Activated CD4-positive, alpha-beta T cell treated with anti-CD3 and anti-CD28 coated beads, Interleukin-2, amount 50 U/mL, for 24 hours (primary cell): Measurements from ENCODE around the gene RNF32.
"Not testable (repeated sequence)": the region's sequence is repeated elsewhere in the genome, so short reads cannot be mapped to it uniquely, and the experiment has no call there.

ENCODE experiments used
- DNase-seq, 2 donors: peaks; one replicate each; pipeline ENCODE4 v3.0.0-alpha.2; 2020; ENCODE audit warnings: low read depth in 1 of 2, low spot score in 1 of 2

Gene RNF32

DNA sequence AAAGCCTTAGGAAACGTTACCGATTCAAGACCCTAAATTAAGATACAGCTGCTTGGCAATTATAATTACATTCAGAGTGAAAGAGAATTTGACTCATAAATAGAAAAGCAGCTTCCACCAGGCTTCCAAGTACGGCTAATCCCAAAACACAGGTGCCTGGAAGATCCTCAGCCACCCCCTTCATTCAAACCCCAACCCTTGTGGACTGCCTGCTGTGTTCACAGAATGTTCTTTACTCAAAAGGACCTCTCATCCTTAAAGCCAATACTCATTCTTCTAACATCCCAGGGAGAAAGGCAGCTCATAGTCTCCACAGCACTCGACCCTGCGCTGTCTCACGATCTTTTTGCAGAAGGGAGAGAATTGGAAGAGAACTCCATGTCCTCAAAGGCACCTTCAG is 32.9 kb downstream of the RNF32 start:
- DNase-seq, result no peak

DNA sequence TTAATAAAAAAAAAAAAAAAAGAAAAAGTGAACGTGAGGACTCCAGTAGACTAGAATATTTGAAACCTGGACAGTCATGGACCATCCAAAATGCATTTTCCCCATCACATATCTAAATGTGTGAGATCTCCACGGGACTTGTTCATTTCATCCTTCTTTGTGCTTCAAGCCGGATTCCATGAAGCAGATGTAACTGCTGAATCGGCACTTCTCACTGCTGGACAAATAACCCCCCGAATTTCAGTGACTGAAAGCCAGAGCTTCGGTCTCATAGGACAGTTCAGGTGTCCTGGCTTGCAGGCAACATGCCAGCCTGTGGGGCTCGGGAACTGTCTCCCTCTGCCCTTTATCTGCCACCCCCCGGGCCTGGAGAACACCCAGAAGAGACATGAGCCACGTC is 33.3 kb downstream of the RNF32 start:
- no peak for DNase-seq

DNA sequence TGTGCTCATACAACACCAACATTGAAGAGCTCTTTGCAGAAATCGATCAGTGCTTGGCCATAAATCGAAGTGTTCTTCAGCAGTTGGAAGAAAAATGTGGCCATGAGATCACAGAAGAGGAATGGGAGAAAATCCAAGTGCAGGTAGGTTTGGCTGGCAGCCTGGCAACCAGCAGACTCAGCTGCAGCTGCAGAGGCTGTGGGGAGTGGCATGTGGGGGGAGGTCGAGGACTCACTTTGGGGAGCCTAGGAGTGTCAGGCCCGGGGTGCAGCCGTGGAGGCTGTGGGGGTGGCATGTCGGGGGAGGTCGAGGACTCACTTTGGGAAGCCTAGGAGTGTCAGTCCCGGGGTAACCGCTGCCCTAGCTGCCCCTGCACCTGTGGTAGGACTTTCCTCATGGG is 35.1 kb downstream of the RNF32 start:
- no peak for DNase-seq

DNA sequence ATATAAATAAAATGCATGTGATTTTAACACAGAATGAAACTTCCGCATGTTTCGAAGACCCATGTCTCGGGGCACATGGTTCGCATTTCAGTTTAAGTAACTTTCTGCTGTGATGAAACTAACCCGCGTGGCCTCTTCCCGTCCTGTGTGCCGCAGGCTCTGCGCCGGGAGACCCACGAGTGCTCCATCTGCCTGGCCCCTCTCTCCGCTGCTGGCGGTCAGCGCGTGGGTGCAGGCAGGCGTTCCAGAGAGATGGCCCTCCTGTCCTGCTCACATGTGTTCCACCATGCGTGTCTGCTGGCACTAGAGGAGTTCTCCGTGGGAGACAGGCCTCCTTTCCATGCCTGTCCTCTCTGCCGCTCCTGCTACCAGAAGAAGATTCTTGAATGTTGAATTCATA is 35.7 kb downstream of the RNF32 start:
- no peak for DNase-seq

DNA sequence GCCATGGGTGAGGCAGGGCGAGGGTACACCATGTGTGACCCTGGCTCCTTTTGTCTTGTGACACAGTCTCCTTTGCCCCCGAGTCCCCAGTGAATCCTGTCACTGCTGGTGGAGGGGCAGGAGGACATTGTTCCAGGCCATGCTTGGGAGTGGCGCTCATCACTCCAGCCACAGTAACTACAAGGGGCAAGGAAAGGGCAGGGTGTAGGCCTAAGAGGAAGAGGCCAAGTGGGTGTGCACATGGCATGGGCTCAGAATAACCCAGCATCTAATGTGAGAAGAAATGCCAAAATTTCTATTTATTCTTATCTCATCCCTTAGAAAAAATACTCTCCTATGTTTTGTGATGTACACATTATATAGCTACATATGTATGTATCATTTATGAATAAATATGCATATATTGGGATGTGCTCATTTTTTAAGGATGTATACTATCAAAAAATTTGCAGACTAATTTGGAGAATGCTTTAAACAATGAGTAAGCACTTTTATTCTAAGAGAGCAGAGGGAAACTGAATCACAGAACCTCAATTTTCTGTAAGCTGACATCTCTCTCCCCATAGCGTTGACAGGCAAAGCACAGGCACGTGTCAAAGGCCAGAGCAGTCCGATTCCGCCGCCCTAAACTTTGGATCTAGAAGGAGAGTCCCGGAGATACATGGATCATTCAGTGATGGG is 36.9 kb downstream of the RNF32 start:
- DNase-seq, result no peak

DNA sequence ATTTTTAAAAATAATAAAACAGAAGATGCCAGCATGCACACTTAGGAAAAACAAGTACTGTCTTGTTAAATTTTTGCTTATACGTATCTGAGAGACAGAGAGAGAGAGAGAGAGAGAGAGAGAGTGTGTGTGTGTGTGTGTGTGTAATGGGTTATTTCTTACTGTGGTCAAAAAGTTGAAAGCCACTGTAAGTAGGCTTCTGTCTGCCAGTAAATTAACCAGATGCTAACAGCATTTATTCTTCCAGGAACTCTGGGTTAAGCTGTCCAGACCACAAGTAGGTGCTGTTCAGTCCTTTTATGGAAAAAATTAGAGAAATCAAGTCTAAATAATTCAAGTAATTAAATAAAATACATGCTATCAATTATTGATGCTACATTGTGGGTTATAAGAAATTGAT is 39.7 kb downstream of the RNF32 start:
- no peak for DNase-seq

DNA sequence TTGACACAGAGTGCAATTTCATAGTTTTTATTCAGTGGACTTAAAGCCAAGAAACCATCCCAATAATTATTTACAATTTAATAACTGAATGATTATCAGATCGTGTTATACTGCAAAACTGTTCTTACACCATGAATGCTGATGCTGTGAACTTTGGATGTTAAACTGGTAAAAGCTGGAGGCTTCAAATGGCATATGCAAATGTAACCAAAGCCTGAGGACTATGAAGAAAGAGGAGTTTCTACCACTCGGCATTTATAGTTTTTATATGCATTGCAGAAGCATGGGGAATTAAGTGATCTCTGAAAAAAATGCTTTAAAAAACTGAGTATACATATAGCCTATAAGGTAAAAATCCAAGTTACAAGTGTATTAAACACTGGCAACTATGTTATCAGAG is 42.4 kb downstream of the RNF32 start:
- no peak for DNase-seq

DNA sequence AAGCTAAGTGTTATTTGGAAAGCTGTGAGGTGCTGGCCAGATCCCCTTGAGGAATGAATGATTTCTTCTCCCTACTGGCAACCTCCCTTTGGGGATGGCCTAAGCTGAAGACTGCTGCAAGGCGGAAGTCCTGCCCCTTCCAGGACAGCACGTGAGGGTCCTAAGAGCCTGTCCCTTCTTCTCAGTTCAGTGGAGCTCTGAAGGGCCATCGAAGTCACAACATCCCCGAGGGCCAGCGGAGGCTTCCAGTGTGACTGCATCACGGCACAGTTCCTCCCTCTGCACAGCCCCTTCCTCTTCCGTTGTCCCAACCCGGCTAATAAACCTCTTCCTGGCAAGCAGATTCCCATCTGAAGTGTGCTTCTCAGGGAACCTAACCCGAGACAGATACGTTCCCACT is 43.7 kb downstream of the RNF32 start:
- DNase-seq, result no peak

DNA sequence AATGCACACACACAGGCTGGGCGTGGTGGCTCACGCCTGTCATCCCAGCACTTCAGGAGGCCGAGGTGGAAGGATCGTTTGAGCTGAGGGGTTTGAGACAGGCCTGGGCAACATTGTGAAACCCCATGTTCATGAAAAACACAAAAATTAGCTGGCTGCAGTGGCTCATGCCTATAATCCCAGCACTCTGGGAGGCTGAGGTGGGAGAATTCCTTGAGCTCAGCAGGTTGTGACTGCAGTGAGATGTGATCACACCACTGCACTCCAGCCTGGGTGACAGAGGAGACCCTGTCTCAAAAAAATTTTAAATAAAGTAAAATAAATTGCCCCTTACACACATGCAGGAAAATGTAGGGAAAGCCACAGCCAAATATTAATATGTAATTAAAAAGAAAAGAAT is 44.1 kb downstream of the RNF32 start:
- no peak for DNase-seq

DNA sequence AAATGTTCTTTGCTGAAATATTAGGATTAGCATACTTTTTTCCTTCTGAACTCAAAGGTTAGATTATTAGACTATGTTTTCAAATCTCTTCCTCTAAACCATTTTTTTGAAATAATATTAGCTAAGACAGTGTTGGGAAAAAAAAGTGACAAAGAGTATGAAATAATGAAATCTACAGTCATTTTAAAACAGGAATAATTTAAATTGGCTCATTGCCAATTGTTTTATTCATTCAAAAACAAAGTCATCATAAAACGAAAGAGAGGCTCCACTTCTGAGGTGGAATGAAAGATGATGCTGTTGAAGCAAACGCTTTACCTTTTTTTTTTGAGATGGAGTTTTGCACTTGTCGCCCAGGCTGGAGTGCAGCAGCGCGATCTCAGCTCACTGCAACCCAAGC is 51.2 kb downstream of the RNF32 start:
- DNase-seq, result no peak

DNA sequence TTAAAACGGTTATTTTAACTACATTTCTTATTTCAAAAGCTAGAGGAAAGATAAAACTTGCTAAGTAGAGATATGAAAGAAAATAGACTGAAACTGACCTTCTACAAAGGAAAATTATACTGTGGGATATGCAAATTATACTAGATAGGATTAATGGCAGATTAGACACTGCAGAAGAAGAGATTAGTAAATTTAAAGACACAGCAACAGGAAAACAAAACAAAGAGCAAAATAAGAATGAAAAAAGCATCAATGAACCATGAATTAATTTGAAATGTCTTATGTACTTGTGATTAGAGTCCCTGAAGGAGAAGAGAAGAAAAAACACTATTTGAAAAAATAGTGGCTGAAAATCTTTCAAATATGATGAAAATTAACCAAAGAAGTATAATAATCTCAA is 52.3 kb downstream of the RNF32 start:
- no peak for DNase-seq

DNA sequence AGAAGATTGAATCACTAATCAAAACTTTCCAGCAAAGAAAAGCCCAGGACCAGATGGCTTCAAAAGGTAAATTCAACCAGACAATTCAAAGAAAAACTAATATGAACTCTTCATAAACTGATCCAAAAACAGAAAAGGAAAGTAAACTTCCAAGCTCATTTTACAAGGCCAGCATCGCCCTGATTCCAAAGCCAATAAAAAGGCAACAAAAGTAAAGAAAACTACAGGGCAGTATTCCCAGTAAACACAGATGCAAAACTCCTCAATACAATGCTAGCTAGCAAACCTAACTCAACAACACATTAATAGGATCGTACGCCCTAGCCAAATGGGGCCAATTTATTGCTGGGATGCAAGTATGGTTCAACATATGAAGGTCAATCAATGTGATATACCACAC is 53.1 kb downstream of the RNF32 start:
- no peak for DNase-seq

DNA sequence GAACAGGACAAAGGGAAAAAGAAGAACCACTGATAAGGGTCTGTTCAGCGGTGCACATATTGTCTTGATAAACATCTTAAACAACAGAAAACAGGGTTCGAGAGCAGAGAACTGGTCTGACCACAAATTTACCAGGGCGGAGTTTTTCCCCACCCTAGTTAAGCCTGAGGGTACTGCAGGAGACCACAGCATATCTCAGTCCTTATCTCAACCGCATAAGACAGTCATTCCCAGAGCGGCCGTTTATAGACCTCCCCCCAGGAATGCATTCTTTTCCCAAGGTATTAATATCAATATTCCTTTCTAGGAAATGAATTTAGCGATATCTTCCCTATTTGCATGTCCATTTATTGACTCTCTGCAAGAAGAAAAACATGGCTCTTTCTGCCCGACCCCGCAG is 56.7 kb downstream of the RNF32 start:
- DNase-seq, result not testable (repeated sequence)

DNA sequence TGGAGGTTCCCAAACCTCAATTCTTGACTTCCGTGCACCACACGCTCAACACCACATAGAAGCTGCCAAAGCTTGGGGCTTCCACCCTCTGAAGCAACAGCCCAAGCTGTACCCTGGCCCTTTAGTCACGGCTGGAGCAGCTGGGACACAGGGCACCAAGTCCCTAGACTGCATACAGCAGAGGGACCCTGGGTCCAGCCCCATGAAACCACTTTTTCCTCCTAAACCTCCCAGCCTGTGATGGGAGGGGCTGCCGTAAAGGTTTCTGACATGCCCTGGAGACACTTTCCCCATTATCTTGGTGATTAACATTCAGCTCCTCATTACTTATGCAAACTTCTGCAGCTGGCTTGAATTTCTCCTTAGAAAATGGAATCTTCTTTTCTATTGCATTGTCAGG is 57.9 kb downstream of the RNF32 start:
- not testable (repeated sequence) for DNase-seq

DNA sequence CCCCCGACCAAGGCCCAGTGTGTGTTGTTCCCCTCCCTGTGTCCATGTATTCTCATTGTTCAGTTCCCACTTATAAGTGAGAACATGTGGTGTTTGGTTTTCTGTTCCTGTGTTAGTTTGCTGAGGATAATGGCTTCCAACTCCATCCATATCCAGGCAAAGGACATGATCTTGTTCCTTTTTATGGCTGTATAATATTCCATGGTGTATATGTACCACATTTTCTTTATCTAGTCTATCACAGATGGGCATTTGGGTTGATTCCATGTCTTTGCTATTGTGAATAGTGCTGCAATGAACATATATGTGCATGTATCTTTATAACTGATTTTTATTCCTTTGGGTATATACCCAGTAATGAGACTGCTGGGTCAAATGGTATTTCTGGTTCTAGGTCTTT is 61.2 kb downstream of the RNF32 start:
- DNase-seq, result not testable (repeated sequence)

DNA sequence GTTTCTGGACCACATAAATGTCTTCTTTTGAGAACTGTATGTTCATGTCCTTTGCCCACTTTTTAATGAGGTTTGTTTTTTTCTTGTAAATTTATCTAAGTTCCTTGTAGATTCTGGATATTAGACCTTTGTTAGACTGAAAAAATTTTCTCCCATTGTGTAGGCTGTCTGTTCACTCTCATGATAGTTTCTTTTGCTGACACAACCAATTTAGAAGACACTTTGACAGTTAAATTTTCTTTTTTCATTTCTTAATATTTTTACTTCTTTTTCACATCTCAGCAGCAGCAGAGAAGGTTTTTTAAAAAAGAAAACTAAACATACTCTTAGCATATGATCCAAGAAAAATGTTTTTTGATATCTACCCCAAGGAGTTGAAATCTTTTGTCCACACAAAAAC is 61.8 kb downstream of the RNF32 start:
- no peak for DNase-seq

DNA sequence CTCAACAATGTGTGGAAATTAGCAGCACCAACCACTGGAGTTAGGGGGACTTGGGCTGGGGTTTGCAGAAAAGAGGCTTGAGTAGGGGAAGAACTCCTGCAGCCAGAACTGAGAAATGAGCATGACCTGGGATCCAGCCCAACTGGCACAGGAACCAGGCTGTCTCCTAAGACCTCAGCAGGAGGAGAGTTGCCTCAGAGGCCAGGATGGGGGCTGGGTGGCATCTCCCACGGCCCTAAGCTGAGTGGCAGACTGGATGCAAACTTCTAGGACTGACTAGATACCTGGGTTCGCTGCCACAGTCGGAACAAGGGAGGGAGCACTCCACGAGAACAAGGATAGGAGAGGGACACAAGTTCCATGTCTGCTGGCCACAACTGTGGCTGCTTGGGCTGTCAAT is 62.6 kb downstream of the RNF32 start:
- no peak for DNase-seq

DNA sequence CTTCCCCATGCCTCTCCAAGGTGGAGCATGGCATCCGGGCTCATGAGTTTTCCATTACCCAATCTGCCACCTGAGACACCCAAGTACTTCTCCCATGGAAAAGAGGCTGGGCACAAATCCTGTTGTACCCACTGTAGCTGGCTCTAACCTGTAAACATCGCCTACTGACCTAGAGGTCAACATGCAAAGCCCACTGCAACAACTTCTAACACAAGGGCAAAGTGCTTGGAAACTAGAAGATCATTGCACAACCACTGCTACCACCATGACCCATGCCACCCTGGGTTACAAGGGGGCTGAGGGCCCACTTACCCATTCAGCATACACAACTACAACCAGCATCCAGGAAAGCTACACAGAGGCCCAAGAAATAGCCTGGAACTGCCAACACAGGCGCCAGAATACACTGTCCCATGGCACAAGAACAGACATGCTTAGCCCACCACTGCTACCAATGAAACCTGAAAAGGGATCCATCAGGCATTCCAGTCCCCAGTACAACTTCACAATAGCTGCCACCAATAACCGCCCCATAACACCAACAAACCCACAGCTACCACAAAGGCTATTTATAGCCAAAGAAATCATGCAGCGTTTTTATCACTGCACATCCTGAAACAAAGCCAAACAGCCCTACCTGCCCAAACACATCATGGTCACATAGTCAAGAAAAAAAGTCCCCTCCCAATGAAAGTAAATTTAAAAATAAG is 63.4 kb downstream of the RNF32 start:
- no peak for DNase-seq

DNA sequence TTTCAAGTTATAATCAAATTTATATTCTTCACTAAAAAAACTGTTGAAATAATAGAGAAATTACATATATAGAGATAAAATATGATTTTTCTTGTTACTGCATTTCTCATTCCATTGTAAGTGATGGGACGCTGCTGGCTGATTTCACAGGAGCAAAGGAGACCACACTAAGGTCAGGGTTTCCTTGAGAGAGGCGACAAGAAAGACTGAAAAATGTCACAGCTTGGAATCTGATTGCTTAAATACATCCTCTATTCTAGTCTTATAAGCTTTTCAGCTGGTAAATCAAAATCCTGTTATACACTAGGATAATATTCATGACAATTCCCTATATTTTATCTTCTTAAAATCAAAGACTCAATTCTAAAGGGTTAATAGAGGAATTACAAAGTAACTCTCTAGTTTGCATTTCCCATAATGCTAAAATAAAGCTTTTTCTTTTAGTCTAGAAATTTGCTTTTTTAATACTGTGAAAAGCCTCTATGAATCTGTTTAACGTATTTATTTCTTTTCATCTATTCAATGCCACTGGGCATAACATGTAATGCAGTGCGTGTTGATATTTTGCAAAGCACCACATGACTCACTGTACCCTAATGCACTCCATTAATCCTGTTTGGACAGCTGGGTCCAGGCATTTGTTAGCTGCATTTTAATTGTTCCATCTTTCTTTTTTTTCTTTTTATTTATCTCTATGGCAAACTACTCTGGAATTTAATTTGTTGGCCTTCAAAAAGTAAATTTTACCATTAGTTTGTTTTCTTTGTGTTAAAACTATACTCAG is 81.7 kb downstream of the RNF32 start:
- no peak for DNase-seq

DNA sequence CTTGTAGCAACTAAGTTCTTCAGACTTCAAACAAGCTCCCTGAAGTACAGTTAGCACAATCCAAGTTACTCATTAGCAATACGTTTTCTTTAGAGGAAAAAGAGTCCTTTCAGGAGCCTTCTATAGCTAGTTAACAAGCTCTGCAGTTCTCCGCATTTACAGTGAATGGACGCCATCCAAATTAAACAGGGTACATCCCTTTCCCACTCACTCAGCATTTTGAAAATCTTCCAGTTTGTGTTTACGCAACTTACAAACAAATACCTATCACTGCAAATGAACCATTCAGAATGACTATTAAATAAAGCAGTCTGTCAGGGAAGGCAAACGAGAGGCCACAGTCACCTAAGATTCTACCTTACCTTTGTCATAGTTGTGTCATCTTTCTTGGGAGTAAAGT is 84.5 kb downstream of the RNF32 start:
- DNase-seq, result no peak

DNA sequence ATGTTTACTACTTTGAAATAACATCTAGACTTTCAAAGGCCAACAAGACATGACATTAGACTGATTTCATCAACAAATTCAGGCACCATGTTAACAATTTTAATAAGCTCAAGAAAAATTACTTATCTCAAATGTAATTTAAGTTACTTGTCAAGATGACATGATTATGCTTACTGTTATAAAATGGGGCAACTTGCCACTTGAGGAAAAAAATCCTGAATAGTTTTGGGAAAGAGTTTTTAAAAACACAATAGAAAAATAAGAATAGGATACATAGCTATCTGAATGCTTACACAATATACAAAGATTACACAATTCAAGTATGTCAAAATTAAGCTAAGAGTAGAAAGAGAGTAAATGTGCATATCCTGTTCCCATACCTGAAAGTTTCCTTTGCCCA is 85.4 kb downstream of the RNF32 start:
- no peak for DNase-seq
